Thyroid gland (tissue), 4 donors: ENCODE results near the gene KANSL3. TPM values are rescaled to one million over a fixed set of nuclear protein-coding genes. Genes with fewer than 3 reads are reported as not detected.
"Not testable (repeated sequence)": the region's sequence is repeated elsewhere in the genome, so short reads cannot be mapped to it uniquely, and the experiment has no call there.

Experiments used
- DNase-seq, 2 donors: peaks; one replicate each; pipeline ENCODE4 v3.0.0-alpha.2; 2019
- H3K27ac ChIP-seq, 3 donors: fragments of 200-600 bp; sonication (generic); 1 replicate in 2 of 3; 2 replicates in 1 of 3; pipeline ENCODE4 v1.5.1; 2016 to 2019; ENCODE audit warnings: mild to moderate bottlenecking in 1 of 3, moderate library complexity in 1 of 3
- H3K27me3 ChIP-seq: fragments of 200-600 bp; sonication (generic); one replicate; pipeline ENCODE4 v1.5.1; 2019
- H3K36me3 ChIP-seq, 2 donors: fragments of 200-600 bp; sonication (generic); one replicate each; pipeline ENCODE4 v1.5.1; 2016 to 2019
- H3K4me1 ChIP-seq, 2 donors: fragments of 200-600 bp; sonication (generic); one replicate each; pipeline ENCODE4 v1.5.1; 2017 to 2019
- H3K4me3 ChIP-seq, 3 donors: fragments of 200-600 bp; sonication (generic); replicated peaks in 1 of 3; 1 replicate in 2 of 3; 2 replicates in 1 of 3; pipeline ENCODE4 v1.5.1; 2016; ENCODE audit warnings: mild to moderate bottlenecking in 1 of 3
- H3K9me3 ChIP-seq: fragments of 200-600 bp; sonication (generic); one replicate; pipeline ENCODE4 v1.5.1; 2017
- CTCF ChIP-seq, 6 experiments: fragments of 200-600 bp in 3 of 6; fragments of 450-650 bp in 3 of 6; sonication (generic) in 3 of 6; IDR thresholded peaks; one replicate each; pipeline ENCODE4 v1.5.1; 2016 to 2019; ENCODE audit warnings: antibody characterized with exemption in 6 of 6, mild to moderate bottlenecking in 2 of 6, inconsistent platforms in 1 of 6, moderate library complexity in 1 of 6
- POLR2A ChIP-seq, 2 donors: fragments of 450-650 bp; IDR thresholded peaks; one replicate each; pipeline ENCODE4 v1.6.1; 2017; ENCODE audit warnings: antibody characterized with exemption in 2 of 2, mild to moderate bottlenecking in 2 of 2, moderate library complexity in 1 of 2
- WGBS, 2 donors: methylation state at CpG; one replicate each; pipeline ENCODE4 v1.1.5; 2017; 5-methylcytosine and 5-hydroxymethylcytosine counted together
- intact Hi-C: fragments of 100-400 bp; cut with DNase I; formaldehyde crosslinking; loops from one replicate; pipeline ENCODE4 v1.15.1; 2023
- total RNA-seq, 4 donors: library from RNA; depleted of rRNA; stranded (reverse); fragments of >200 nt; gene quantifications; one replicate each; pipeline ENCODE4 v1.2.3, GENCODE V29; 2016

KANSL3 gene
- total RNA-seq, 4 donors from 2014 or later, result 46.2 to 65.5 (median 55.8) TPM

GRCh38 chr2:96655526-96655925 lies 17.4 kb upstream of the KANSL3 start:
- no peak for TF ChIP-seq CTCF (IDR thresholded peaks at IDR 0.05)
- no peak for TF ChIP-seq POLR2A (IDR thresholded peaks at IDR 0.05)
- no peak for DNase-seq
- no peaks in the 10 kb centered on the region for H3K36me3 ChIP-seq
- H3K4me3 ChIP-seq, result no peak overlapping the region
- WGBS, 2 donors, result 81 to 92% methylated on average over 6 of the region's 6 CpGs
- H3K4me1 ChIP-seq, result no peaks in the 10 kb centered on the region
- intact Hi-C loops, result no loop called here
- no peaks in the 10 kb centered on the region for H3K27me3 ChIP-seq
- no peak overlapping the region for H3K27ac ChIP-seq
- no peaks in the 10 kb centered on the region for H3K9me3 ChIP-seq

GRCh38 chr2:96654791-96655190 lies 16.7 kb upstream of the KANSL3 start:
- H3K4me3 ChIP-seq, H3K9me3 ChIP-seq, H3K27me3 ChIP-seq, H3K4me1 ChIP-seq, H3K36me3 ChIP-seq, DNase-seq, intact Hi-C loops, H3K27ac ChIP-seq: not testable (repeated sequence)
- WGBS, 2 donors, result 90 to 91% methylated on average over 7 of the region's 7 CpGs

- Histone ChIP-seq H3K9me3 (no peaks in the 10 kb centered on the region), H3K4me1 (no peaks in the 10 kb centered on the region), H3K36me3 (no peaks in the 10 kb centered on the region), H3K27ac (no peak overlapping the region), H3K27me3 (no peaks in the 10 kb centered on the region), H3K4me3 (no peak overlapping the region)
- intact Hi-C loops, result no loop called here
- WGBS, 2 donors, result 95 to 97% methylated on average over 7 to 8 of the region's 8 CpGs
- TF ChIP-seq POLR2A (IDR thresholded peaks at IDR 0.05) (no peak), CTCF (IDR thresholded peaks at IDR 0.05) (no peak)
- no peak for DNase-seq
Observed at GRCh38 chr2:96651793-96652192, 13.7 kb upstream of the KANSL3 start.

GRCh38 chr2:96649342-96649741 lies 11.2 kb upstream of the KANSL3 start:
- no peak overlapping the region for H3K27ac ChIP-seq
- no peaks in the 10 kb centered on the region for H3K4me1 ChIP-seq
- no peak for DNase-seq
- no peaks in the 10 kb centered on the region for H3K27me3 ChIP-seq
- intact Hi-C loops, result no loop called here
- no peaks in the 10 kb centered on the region for H3K9me3 ChIP-seq
- TF ChIP-seq CTCF (IDR thresholded peaks at IDR 0.05) (no peak), POLR2A (IDR thresholded peaks at IDR 0.05) (no peak)
- 100% methylated on average over 1 of the region's 1 CpG for WGBS, 2 donors
- H3K4me3 ChIP-seq, result no peak overlapping the region
- H3K36me3 ChIP-seq, result no peaks in the 10 kb centered on the region

- H3K27me3 ChIP-seq, result no peaks in the 10 kb centered on the region
- intact Hi-C loops, result no loop called here
- no peaks in the 10 kb centered on the region for H3K4me1 ChIP-seq
- no peaks in the 10 kb centered on the region for H3K36me3 ChIP-seq
- H3K27ac ChIP-seq, result no peak overlapping the region
- TF ChIP-seq POLR2A (IDR thresholded peaks at IDR 0.05) (no peak), CTCF (IDR thresholded peaks at IDR 0.05) (no peak)
- no peaks in the 10 kb centered on the region for H3K9me3 ChIP-seq
- no peak overlapping the region for H3K4me3 ChIP-seq
- no peak for DNase-seq
- 96% methylated on average over 7 of the region's 7 CpGs for WGBS, 2 donors
Observed at GRCh38 chr2:96648306-96648930, 10.3 kb upstream of the KANSL3 start.

- 90 to 96% methylated on average over 6 of the region's 6 CpGs for WGBS, 2 donors
- Histone ChIP-seq H3K4me3 (no peak overlapping the region), H3K36me3 (no peaks in the 10 kb centered on the region), H3K4me1 (no peaks in the 10 kb centered on the region), H3K27ac (no peak overlapping the region), H3K27me3 (no peaks in the 10 kb centered on the region), H3K9me3 (no peaks in the 10 kb centered on the region)
- intact Hi-C loops, result no loop called here
- DNase-seq, result no peak
- no peak for TF ChIP-seq CTCF (IDR thresholded peaks at IDR 0.05)
- TF ChIP-seq POLR2A (IDR thresholded peaks at IDR 0.05), result no peak
Observed at GRCh38 chr2:96647681-96648080, 9.6 kb upstream of the KANSL3 start.
